ENCODE measurements around the gene CNTN4. TPM values are rescaled to one million over a fixed set of nuclear protein-coding genes. Genes with fewer than 3 reads are reported as not detected.
"Not testable (repeated sequence)": the region's sequence is repeated elsewhere in the genome, so short reads cannot be mapped to it uniquely, and the experiment has no call there.

CNTN4 gene
- total RNA-seq, 1 experiment from 2014 or later, result 5.7 TPM

- Histone ChIP-seq H3K9me3 (ENCODE audit: low read depth, low read length, poor library complexity, severe bottlenecking) (no peaks in the 10 kb centered on the region), H3K4me3 (ENCODE audit: low read depth, low read length, poor library complexity, severe bottlenecking) (no peak overlapping the region), H3K27me3 (replicated peaks; ENCODE audit: insufficient read depth, low read depth, low read length, poor library complexity) (no peaks in the 10 kb centered on the region), H3K36me3 (ENCODE audit: insufficient read depth, low read length, poor library complexity, severe bottlenecking) (no peaks in the 10 kb centered on the region), H3K4me1 (ENCODE audit: insufficient read depth, low read length, poor library complexity, severe bottlenecking) (no peaks in the 10 kb centered on the region), H3K27ac (ENCODE audit: low read depth, low read length, poor library complexity, severe bottlenecking) (no peak overlapping the region)
- BruUV-seq (replicated peaks), result no TSS peak
- TF ChIP-seq EZH2 (IDR thresholded peaks at IDR 0.05; ENCODE audit: borderline replicate concordance, low read depth, low read length, poor library complexity, severe bottlenecking) (no peak), CTCF (conservative IDR thresholded peaks at IDR 0.05; ENCODE audit: low read depth, low read length) (no peak)
- ChIA-PET POLR2A (ENCODE audit: low non-redundant PET) (no interaction called here), CTCF (no interaction called here)
- intact Hi-C loops (cut with micrococcal nuclease; ENCODE audit: unreplicated experiment), result no loop called here
- DNase-seq (ENCODE audit: low spot score), result no peak
Observed at GRCh38 chr3:2985479-2985878, 886.8 kb downstream of the CNTN4 start.

- no peaks in the 10 kb centered on the region for H3K9me3 ChIP-seq (ENCODE audit: low read depth, low read length, poor library complexity, severe bottlenecking)
- H3K4me3 ChIP-seq (ENCODE audit: low read depth, low read length, poor library complexity, severe bottlenecking), result no peak overlapping the region
- H3K27ac ChIP-seq (ENCODE audit: low read depth, low read length, poor library complexity, severe bottlenecking), result no peak overlapping the region
- H3K36me3 ChIP-seq (ENCODE audit: insufficient read depth, low read length, poor library complexity, severe bottlenecking), result no peaks in the 10 kb centered on the region
- H3K27me3 ChIP-seq (replicated peaks; ENCODE audit: insufficient read depth, low read depth, low read length, poor library complexity), result no peaks in the 10 kb centered on the region
- CTCF ChIA-PET, result no interaction called here
- no peak for DNase-seq (ENCODE audit: low spot score)
- POLR2A ChIA-PET (ENCODE audit: low non-redundant PET), result no interaction called here
- BruUV-seq (replicated peaks), result no TSS peak
- intact Hi-C loops (cut with micrococcal nuclease; ENCODE audit: unreplicated experiment), result no loop called here
- TF ChIP-seq CTCF (conservative IDR thresholded peaks at IDR 0.05; ENCODE audit: low read depth, low read length) (no peak), EZH2 (IDR thresholded peaks at IDR 0.05; ENCODE audit: borderline replicate concordance, low read depth, low read length, poor library complexity, severe bottlenecking) (no peak)
- no peaks in the 10 kb centered on the region for H3K4me1 ChIP-seq (ENCODE audit: insufficient read depth, low read length, poor library complexity, severe bottlenecking)
Observed at GRCh38 chr3:2992534-2992933, 893.9 kb downstream of the CNTN4 start.

- H3K4me1 ChIP-seq (ENCODE audit: insufficient read depth, low read length, poor library complexity, severe bottlenecking); H3K27me3 ChIP-seq (replicated peaks; ENCODE audit: insufficient read depth, low read depth, low read length, poor library complexity); CTCF ChIA-PET; intact Hi-C loops (cut with micrococcal nuclease; ENCODE audit: unreplicated experiment); H3K36me3 ChIP-seq (ENCODE audit: insufficient read depth, low read length, poor library complexity, severe bottlenecking); H3K9me3 ChIP-seq (ENCODE audit: low read depth, low read length, poor library complexity, severe bottlenecking); POLR2A ChIA-PET (ENCODE audit: low non-redundant PET); H3K27ac ChIP-seq (ENCODE audit: low read depth, low read length, poor library complexity, severe bottlenecking); DNase-seq (ENCODE audit: low spot score); BruUV-seq (replicated peaks); H3K4me3 ChIP-seq (ENCODE audit: low read depth, low read length, poor library complexity, severe bottlenecking): not testable (repeated sequence)
Observed at GRCh38 chr3:2993130-2993529, 894.5 kb downstream of the CNTN4 start.

- no peak for DNase-seq (ENCODE audit: low spot score)
- CTCF ChIA-PET, result no interaction called here
- BruUV-seq (replicated peaks), result no TSS peak
Observed at GRCh38 chr3:2993736-2994135, 895.1 kb downstream of the CNTN4 start.

More at GRCh38 chr3:2993736-2994135, 895.1 kb downstream of the CNTN4 start:
- H3K36me3 ChIP-seq (ENCODE audit: insufficient read depth, low read length, poor library complexity, severe bottlenecking), result no peaks in the 10 kb centered on the region
- POLR2A ChIA-PET (ENCODE audit: low non-redundant PET), result no interaction called here
- H3K27me3 ChIP-seq (replicated peaks; ENCODE audit: insufficient read depth, low read depth, low read length, poor library complexity), result no peaks in the 10 kb centered on the region
- no peaks in the 10 kb centered on the region for H3K4me1 ChIP-seq (ENCODE audit: insufficient read depth, low read length, poor library complexity, severe bottlenecking)
- H3K9me3 ChIP-seq (ENCODE audit: low read depth, low read length, poor library complexity, severe bottlenecking), result no peaks in the 10 kb centered on the region
- no peak overlapping the region for H3K4me3 ChIP-seq (ENCODE audit: low read depth, low read length, poor library complexity, severe bottlenecking)
- intact Hi-C loops (cut with micrococcal nuclease; ENCODE audit: unreplicated experiment), result no loop called here
- no peak for TF ChIP-seq CTCF (conservative IDR thresholded peaks at IDR 0.05; ENCODE audit: low read depth, low read length)
- no peak overlapping the region for H3K27ac ChIP-seq (ENCODE audit: low read depth, low read length, poor library complexity, severe bottlenecking)

Data from A673 (cell line).